OCI-M2 (cell line): ENCODE measurements around the gene PHLDB3.
"Not testable (repeated sequence)": the region's sequence is repeated elsewhere in the genome, so short reads cannot be mapped to it uniquely, and the experiment has no call there.

Experiments used
- DNase-seq: peaks from one replicate; lab custom pipeline; 2025; ENCODE audit not compliant: unreplicated experiment; lab: John Stamatoyannopoulos, UW

PHLDB3 gene

GRCh38 chr19:43527860-43528622, 23.5 kb upstream of the PHLDB3 start:
- no peak for DNase-seq

- peak; percentile 38 for DNase-seq
Observed at GRCh38 chr19:43526884-43527859, 22.6 kb upstream of the PHLDB3 start, which contains the start of gene ETHE1. Gene ETHE1 (minus strand): TSS chr19:43527201. CDS start chr19:43527177, 24 bp downstream.

- no peak for DNase-seq
Observed at GRCh38 chr19:43525836-43526771, 21.6 kb upstream of the PHLDB3 start.

GRCh38 chr19:43524922-43525835, 20.6 kb upstream of the PHLDB3 start:
- no peak for DNase-seq

- DNase-seq = not testable (repeated sequence)
Observed at GRCh38 chr19:43523696-43524095, 19.1 kb upstream of the PHLDB3 start.

- no peak for DNase-seq
Observed at GRCh38 chr19:43522929-43523328, 18.4 kb upstream of the PHLDB3 start.

- DNase-seq = peak; percentile 18
Observed at GRCh38 chr19:43519436-43520088, 15.0 kb upstream of the PHLDB3 start.

- DNase-seq = no peak
Observed at GRCh38 chr19:43518051-43518450, 13.5 kb upstream of the PHLDB3 start.

- not testable (repeated sequence) for DNase-seq
Observed at GRCh38 chr19:43512399-43512798, 7.9 kb upstream of the PHLDB3 start.

- no peak for DNase-seq
Observed at GRCh38 chr19:43511324-43511723, 6.8 kb upstream of the PHLDB3 start.

GRCh38 chr19:43510713-43511112, 6.2 kb upstream of the PHLDB3 start:
- no peak for DNase-seq

- no peak for DNase-seq
Observed at GRCh38 chr19:43507880-43508279, 3.3 kb upstream of the PHLDB3 start.

GRCh38 chr19:43506629-43507028, 2.1 kb upstream of the PHLDB3 start:
- DNase-seq = no peak

- no peak for DNase-seq
Observed at GRCh38 chr19:43505941-43506340, 1.4 kb upstream of the PHLDB3 start.

- no peak for DNase-seq
Observed at GRCh38 chr19:43505186-43505456, 575 bp upstream of the PHLDB3 start.

- peak; percentile 86 for DNase-seq
Observed at GRCh38 chr19:43503501-43504425, 783 bp downstream of the PHLDB3 start.

- DNase-seq = no peak
Observed at GRCh38 chr19:43502419-43502976, 2.0 kb downstream of the PHLDB3 start.
